CD4-positive, alpha-beta T cell treated with Interleukin-10 for 1 hour (primary cell): ENCODE data around the gene FAM3B.
A peak's percentile ranks its signal among the peaks of the same experiment; 100 is the strongest.
"Not testable (repeated sequence)": the region's sequence is repeated elsewhere in the genome, so short reads cannot be mapped to it uniquely, and the experiment has no call there.

Experiments
- DNase-seq: peaks from one replicate; pipeline ENCODE4 v3.0.0-alpha.2; 2020

The FAM3B gene, protein sequence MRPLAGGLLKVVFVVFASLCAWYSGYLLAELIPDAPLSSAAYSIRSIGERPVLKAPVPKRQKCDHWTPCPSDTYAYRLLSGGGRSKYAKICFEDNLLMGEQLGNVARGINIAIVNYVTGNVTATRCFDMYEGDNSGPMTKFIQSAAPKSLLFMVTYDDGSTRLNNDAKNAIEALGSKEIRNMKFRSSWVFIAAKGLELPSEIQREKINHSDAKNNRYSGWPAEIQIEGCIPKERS

DNA sequence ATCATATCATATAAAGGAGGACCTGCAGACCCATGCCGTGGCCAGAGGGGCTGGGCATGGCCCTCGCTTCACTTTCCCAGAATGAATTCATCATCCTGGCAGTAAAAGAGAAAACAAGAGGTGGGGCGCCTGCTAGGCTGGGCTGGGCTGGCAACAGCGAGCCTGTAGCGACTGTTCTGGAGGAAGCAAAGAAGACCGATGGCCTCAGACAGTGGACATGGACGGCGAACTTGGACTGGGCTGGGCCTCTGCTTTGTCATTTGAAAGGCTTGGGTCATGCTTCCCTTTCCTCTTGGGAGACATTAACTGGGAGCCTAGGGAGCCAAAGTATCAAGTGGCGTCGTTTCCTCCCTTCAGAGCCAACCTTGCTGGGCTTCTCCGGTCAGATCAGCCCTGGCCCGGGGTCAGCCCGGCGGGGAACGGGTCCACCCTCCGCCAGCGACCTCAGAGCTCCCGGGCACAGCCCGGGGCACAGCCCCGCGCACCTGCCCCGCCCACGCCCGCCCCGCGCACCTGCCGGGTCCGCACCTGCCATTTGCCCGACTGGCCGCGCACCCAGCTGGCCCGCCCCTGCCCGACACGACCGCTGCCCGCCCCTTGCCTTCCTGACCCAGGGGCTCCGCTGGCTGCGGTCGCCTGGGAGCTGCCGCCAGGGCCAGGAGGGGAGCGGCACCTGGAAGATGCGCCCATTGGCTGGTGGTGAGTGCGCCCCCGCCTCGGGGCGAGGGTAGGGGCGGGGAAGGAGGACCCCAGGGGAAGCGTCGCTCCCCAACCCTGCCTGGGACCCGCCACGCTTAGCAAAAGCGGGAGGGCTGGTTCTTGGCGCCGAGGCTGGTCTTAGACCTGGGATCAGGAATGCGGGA, at the start of gene FAM3B:
FAM3B (plus strand) TSS at position 602 of the 863 bp plus-strand sequence; CDS start at position 681, 79 bp downstream.
- DNase-seq, result no peak

DNA sequence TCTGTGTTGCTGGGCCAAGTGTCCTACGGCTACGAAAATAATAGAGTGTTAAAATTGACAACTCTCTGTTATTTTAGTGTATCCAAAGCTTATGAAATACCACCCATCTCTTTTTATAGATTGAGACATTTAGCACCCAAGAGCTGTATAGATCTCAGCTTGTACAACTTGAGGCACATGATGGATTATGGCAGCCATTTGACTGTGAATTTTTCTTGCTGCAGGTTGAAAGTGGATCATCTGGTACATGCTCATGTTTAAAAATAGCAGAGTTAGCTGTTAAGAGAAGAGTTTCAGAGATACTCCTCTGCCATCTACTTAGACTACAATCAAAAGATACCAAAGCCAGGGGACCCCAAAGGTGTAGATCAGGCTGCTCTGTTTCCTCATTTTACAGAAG, 49.3 kb upstream of the FAM3B start:
- DNase-seq, result no peak

DNA sequence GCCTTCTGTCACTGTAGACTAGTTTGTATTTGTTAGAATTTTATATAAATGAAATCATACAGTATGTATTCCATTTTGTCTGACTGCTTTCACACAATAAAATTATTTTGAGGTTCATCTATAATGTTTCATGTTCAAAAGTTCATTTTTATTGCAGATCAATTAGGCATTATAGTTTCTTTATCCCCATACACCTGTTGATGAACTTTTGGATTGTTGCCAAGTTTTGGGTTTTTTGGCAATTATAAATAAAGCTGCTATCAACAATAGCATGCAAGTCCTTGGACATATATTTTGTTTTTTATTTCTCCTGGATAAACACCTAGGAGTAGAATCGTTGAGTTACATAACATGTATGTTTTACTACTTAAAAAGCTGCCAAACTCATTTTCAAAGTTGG, 47.1 kb upstream of the FAM3B start:
- DNase-seq, result no peak

DNA sequence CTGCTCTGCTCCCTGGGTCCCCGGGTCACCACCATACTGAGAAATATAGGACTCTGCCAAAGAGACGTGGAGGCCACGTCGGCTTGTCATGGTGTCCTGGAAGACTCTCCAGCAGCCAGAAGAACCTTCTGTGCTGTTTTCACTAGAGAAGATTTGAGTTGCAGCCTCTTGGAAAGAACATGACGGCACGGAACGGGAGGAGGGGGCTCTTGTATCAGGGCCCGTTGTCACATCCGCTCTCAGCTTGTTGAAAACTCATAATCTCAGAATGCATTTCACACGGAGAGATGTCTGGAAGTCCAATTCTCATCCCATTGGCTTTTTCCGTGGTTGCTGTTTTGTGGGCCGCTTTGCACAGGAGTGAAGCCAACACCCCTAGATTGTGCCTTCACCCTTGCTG, 39.4 kb upstream of the FAM3B start:
- DNase-seq, result no peak

DNA sequence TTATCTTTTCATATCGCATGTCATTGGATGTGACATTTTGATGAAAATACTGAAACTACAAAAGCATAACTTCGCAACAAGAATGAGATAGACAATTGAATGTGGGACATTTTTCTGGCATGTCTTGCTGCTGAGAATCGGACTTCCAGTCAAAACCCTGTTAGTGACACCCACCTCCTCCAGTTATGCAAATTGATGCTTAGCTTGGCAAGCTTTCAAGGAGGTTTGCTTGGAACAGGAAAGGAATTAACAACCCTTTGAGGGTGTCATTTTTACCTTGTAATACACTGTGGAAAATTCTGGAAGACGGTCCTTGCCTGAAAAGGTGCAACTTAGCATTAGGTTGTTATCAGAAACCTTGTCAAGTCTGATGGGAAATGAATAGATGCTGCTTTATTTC, 38.8 kb upstream of the FAM3B start:
- DNase-seq, result no peak

DNA sequence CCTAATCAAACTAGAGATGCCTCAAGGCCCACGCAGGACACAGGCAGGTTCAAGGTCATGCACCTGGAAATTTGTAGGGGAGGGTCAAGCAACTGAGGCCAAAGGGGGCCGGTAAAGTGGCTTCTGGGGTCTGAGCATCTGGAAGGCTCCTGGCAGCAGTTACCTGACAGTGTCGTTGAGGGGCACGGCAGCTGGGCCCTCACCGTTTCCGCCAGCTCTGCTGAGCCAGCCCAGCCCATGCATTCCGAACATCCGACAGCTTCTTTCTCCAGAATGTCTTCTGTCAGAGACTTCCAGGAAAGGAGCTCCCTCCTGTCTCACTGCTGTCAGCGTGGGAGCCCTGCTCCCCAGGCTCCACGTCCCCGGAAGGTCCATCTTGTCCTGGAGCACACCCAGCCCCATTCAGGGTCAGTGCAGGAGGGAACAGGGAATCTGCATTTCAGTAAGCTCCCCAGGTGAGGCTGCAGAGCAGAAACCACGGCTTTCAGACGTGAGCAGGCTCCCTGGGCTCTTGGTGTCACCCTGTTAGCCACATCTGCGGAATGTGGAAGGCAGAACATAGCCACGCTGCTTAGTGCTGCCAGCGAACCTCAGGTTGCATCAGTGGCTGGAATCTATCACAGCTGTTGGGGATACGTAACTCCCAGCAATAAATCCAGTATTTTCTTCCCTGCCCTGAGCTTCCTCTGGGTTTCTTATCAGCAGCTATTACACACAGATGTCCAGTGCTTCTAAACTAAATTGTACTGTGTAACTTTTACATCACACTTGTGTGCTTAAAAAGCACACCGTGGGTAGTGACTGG, 36.3 kb upstream of the FAM3B start:
- no peak for DNase-seq

DNA sequence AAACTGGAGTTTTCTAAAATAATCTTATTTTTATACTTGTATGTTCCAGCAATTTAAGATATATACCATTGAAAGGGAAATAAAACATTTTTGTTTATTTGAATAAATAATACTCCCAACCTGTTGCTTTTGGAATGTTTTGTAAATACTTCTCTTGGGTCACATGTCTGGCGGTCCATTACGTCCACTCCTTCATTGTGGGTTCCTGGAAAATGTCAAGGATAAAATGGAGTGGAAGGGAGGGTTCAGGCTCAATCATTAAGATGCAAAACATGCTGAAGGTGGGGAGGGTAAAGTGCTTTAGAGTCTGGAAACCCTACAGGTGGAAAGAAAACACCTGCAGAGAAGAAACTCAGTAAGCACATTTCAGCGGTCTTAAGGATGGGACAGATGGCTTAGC, 34.2 kb upstream of the FAM3B start:
- DNase-seq, result no peak

DNA sequence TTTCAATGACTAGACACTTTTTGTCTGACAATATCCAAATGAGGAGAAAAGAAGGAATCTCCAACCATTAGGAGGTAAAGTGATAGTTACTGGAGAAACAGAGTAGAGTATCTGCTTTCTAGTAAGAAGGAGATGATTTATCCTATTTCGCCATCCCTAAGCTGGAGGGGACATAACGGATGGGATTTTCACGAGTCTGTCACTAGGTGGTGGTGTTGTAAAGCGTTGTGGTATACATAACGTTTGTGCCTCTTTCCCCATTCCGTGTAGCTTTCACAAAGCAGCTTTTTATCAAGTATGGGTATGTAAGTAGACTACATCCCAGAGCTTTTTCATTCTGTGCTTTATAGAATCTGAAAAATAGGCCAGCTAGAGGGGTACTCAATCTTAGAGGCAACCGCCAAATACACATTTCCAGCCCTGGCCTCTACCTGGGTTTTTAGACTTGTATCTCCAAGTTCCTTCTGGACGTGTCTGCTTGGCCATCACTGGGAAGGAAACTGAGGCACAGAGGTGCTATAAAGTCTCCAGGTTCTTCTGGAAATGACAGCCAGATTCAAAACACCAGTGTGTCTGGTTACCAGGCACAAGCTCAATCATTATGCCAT, 33.3 kb upstream of the FAM3B start:
- peak; percentile 75 for DNase-seq

DNA sequence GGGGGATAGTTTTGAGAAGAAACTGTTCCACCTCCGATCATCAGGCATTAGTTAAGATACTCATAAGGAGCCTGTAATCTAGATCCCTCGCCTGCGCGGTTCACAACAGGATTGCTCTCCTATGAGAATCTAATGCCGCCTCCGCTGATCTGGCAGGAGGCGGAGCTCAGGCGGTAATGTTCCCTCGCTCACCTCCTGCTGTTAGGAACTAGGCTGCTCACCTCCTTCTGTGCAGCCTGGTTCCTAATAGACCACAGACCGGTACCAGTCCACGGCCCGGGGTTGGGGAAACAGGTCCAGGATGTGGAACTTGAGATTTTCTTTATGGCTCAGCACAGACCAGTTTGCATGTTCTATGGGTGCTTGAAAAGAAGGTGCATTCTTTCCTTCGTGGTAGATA, 27.2 kb upstream of the FAM3B start:
- DNase-seq, result no peak

DNA sequence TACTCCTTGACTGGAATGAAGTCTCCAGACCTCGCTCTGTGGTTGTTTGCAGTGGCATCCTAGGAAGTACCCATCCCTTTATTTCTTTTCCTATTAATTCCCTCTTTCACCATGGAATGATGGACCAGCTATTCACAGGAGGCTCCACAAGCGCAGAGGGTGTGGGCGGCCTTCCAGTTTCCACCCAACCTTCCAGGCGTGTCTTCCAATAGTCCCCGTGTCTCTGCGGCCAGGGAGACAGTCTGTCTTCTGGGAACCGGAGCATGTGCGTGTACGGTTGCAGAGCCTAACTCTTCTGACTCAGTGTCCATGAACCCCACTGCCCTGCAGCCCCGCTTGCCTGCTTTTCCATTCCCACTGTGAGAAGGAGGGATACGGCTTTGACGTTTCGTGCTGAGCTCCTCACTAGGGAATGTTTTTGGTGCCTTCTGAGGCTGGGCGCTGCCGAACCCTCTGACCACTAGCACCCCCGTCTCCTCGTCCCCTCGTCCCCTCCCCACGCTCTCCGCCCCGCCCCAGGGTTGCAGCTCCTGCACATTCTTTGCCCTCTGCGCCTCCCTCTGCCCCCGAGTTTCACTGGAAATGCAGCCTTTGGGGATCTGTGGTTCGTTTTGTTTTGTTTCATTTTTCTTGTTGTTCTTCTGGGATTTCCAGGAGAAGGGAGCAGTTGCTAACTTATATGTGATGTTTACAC, 26.3 kb upstream of the FAM3B start:
- no peak for DNase-seq

DNA sequence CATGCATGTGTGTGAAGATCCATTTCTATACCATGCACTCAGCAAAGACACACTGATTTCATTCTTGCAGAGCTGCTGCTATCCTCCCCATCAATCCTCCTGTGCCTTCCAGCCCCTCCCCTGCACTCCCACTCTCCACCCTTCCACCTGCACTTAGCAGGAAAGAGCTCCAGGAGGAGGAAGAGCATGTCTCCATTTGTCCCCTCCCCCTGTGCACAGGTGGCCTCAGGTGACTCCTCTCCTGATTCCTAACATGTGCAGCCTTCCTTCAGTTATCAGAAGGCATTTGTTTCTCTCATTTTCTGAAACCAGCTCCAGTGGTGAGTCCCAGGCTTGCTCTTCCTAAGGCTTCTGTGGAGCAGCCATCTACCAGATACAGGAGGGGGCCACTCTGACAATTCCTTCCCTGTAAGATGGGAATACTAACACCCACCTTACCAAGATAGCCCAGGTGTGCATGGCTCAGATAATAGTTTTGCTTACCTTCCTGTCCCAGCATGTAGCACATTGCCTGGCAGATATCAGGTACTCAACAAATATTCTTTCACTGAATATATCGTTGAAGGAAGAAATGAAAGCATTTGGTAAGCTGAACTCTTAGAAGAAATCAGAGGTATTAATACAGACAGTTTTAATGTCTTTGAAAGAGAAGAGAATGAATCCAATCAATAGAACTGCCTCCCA, 21.9 kb upstream of the FAM3B start:
- no peak for DNase-seq

DNA sequence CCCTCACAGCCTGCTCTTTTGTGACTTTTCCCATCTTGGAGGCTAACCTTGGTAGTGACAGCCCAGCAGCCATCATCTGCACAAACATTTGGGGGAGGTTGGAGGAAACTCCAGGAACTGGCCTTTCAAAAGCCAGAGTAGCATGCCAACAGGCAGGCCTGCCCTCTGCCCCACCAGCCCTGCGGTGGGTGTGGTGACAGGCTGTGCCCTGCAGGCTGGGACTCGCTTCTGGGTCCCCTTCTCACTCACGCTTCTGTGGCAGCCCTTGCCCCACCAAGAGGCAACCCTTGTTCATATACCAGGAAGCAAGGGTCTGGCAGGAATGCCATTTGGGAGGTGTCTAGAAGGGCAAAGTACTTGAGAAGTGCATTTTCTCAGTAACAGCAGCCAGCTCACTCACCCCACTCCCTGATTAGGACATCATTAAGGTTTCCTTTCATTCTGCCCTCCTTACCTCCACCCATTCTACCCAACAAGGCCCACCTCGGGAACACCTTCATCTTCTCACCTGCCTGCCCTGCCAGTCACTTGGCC, 20.8 kb upstream of the FAM3B start:
- no peak for DNase-seq

DNA sequence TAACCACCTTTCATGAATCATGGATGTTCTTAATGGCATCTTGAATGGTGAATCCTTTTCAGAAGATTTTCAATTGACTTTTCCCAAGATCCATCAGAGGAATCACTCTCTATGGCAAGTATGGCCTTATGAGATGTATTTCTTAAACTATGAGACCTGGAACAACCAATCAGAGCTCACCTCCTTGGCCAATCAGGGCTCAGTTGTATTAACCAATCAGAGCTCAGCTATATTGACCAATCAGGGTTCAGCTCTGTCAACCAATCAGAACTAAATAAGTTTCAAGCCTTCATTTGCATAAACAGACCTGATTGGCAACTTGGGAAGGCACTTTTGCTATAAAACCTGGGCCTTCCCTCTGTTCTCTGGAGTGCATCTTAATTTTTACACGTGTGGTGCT, 13.6 kb upstream of the FAM3B start:
- DNase-seq, result no peak

DNA sequence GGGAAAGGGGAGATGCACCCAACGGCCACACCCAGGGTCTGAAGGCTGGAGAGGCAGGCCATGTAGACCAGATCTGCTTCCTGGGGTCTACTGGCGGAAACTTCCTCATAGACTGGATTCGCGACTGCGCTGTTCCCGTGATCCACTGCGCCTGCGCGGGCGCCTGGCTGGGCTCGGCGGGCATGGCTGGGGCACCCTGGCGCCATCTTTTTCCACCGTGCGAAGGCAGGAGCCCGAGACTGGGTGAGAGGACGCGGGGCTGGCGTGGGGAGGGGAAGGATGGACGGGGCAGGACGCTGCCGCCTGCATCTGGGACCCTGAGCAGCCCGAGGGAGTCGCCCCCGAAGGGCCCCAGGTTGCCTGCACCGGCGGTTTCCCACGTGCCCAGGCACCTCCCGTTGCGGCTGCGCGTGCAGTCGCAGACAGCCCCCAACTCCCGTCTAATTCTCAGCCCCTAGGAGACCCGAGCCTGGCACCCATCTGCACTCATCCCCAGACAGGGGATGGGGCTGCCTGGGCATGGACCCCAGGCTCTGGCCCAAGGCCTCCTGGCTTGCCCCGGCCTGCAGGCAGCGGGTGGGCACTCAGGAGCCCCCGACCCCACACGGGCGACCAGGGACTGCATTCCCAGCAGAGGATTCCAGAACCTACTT, 12.4 kb upstream of the FAM3B start:
- DNase-seq, result no peak

DNA sequence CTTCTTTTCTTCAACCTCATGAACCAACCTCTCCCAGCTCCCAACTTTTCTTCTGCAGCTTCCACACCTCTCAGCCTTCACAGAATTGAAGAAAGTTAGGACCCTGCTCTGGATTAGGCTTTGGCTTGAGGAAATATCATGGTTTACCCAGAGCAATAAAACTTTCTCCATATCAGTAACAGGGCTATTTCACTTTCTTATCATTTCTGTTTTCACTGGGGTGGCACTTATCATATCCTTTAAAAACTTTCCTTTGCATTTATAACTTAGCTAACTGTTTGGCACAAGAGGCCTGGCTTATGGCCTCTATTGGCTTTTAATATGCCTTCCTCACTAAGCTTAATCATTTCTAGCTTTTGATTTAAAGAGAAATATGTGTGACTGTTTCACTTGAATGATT, 9.4 kb upstream of the FAM3B start:
- no peak for DNase-seq

DNA sequence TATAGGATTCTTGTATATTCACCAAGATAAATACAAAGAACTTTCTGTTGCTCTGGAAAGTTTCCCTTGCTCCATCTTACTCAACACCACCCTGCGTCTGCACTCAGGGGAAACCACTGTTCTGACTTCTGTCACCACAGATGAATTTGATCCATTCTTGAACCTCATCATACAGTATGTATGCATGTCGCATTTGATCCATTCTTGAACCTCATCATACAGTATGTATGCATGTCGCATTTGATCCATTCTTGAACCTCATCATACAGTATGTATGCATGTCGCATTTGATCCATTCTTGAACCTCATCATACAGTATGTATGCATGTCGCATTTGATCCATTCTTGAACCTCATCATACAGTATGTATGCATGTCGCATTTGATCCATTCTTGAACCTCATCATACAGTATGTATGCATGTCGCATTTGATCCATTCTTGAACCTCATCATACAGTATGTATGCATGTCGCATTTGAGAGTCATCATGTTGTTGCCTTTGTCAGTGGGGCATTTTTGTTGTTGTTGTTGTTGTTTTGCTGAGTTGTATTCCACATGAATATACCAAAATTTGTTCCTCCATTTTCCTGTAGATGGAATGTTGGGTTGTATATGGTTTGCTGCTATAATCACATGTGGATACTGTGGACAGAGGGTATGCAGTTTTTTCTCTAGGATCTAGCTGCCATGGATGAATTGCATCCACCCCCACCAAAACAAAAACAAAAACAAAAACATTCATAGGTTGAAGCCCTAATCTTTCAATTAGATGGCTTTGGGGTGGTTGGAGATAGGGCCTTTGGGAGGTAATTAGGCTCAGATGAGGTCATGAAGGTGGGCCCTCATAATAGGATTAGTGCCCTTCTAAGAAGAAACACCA, 3.1 kb upstream of the FAM3B start:
- DNase-seq, result not testable (repeated sequence)

DNA sequence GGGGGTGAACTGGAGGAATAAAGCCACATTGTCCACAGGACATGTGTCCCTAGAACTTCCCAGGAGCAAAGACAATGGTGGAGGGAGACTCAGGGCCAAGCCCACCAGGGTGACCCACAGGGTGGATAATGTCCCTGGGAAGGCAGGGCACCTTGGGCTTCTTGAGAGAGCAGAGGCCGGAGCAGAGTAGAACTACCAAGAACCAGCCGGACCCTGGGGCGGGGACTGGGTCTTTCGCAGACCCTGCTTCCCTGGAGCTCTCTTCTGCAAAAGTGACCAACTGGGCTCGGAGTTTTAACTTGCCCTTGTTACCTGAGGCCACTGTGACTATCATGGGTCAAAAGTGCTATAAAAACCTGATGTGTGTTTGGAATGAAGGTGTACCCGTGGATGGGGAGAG, 875 bp upstream of the FAM3B start:
- no peak for DNase-seq

DNA sequence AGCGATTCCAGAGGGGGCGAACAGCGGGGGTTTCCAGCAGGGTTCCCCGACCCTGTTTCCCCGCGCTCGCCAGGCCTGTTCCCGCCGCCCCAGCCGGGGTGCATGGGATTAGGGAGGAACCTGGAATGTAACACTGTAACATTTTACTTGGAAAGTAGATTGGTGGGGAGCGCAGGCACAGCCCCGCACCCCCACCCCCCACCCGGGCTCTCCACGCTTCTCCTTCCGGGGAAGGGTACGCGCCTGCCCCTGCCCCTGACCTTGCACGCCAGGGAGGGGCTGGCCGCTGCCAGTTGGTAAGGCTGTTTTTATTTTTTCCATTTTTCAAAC, 427 bp downstream of the FAM3B start:
- DNase-seq, result no peak

DNA sequence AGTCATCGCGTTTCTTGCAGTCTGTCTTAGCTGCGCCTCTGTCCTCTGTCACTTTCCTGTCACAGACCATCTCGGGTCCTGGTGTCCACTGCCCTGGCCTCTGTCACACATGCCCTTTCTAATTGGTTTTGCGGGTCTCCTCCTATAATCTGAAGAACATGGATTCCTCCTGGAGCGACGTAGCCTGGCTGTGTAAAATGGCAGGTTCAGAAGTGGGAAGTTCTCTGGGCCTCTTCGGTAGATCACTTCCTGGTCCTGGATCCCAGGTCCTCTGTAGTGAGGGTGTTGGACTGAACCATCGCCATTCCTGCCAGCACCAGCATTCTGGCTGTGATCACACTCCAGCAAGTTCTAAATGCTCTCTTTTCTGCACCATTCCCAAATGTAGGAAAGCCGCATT, 857 bp downstream of the FAM3B start:
- no peak for DNase-seq

DNA sequence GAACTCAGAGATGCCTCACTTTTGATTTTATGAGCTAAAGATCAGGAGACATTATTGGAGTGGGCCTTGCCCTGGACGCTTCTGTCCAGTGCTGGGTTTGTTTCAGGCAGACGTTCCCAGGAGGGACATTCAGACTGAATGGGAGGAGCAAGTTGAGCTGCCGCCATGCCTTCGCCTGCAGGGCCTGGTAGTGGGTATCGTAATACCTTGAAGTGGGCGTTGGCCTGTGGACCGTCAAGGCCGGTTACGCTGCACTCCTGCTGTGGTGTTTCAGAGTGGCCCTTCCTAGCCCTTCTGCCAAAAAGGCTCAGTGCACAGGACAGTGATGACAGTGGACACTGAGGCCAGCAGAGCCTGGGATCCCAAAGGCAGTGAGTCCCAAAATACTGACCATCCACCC, 1.6 kb downstream of the FAM3B start:
- DNase-seq, result no peak
